CD8-positive, alpha-beta memory T cell (primary cell): ENCODE data around the gene KRTCAP2. TPM values are rescaled to one million over a fixed set of nuclear protein-coding genes. Genes with fewer than 3 reads are reported as not detected.

Source experiments
- CTCF ChIA-PET: fragments of 350-600 bp; sonication (Branson Sonifier 250); formaldehyde crosslinking; loops from one replicate; lab custom pipeline; 2021; ENCODE audit warnings: antibody characterized with exemption; lab: Charles Lee
- POLR2A ChIA-PET: fragments of 350-600 bp; sonication (Branson Sonifier 250); formaldehyde crosslinking; loops from one replicate; lab custom pipeline; 2021; ENCODE audit warnings: antibody characterized with exemption; lab: Charles Lee
- DNase-seq, 5 donors: peaks; one replicate each; pipeline versions ENCODE4 v3.0.0 to v3.0.0-alpha.2; 2020 to 2022; ENCODE audit warnings: mixed read lengths in 1 of 5
- H3K27ac ChIP-seq: one replicate; pipeline ENCODE4 v1.7.0; 2013; ENCODE audit warnings: low read depth, mild to moderate bottlenecking, low read length, moderate library complexity
- H3K27me3 ChIP-seq: 2 replicates; pipeline ENCODE4 v1.7.0; 2013; ENCODE audit warnings: low read length, mild to moderate bottlenecking; ENCODE audit not compliant: insufficient read depth, poor library complexity, severe bottlenecking
- H3K36me3 ChIP-seq: 2 replicates; pipeline ENCODE4 v1.7.0; 2013; ENCODE audit warnings: mild to moderate bottlenecking, low read length, moderate library complexity; ENCODE audit not compliant: insufficient read depth
- H3K4me1 ChIP-seq: 2 replicates; pipeline ENCODE4 v1.7.0; 2013; ENCODE audit warnings: mild to moderate bottlenecking, low read length, moderate library complexity; ENCODE audit not compliant: insufficient read depth
- H3K4me3 ChIP-seq: 2 replicates; pipeline ENCODE4 v1.7.0; 2013; ENCODE audit warnings: mild to moderate bottlenecking, low read length
- H3K9me3 ChIP-seq: 2 replicates; pipeline ENCODE4 v1.7.0; 2013; ENCODE audit warnings: mild to moderate bottlenecking, low read length
- H3K27ac Mint-ChIP-seq, 8 donors: one replicate each; pipeline ENCODE4 v1.8.0; 2020 to 2021; ENCODE audit warnings: mixed read lengths in 8 of 8, mild to moderate bottlenecking in 6 of 8, inconsistent platforms in 3 of 8, moderate library complexity in 3 of 8
- H3K27me3 Mint-ChIP-seq, 2 donors: one replicate each; pipeline ENCODE4 v1.8.0; 2020 to 2021; ENCODE audit warnings: mixed read lengths in 2 of 2, mild to moderate bottlenecking in 1 of 2, moderate library complexity in 1 of 2
- H3K36me3 Mint-ChIP-seq, 3 donors: one replicate each; pipeline ENCODE4 v1.8.0; 2020 to 2021; ENCODE audit warnings: mixed read lengths in 3 of 3, inconsistent platforms in 1 of 3, mild to moderate bottlenecking in 1 of 3
- H3K4me1 Mint-ChIP-seq, 3 donors: one replicate each; pipeline ENCODE4 v1.8.0; 2020 to 2021; ENCODE audit warnings: mixed read lengths in 3 of 3, inconsistent platforms in 1 of 3, mild to moderate bottlenecking in 1 of 3
- H3K4me3 Mint-ChIP-seq, 7 donors: one replicate each; pipeline ENCODE4 v1.8.0; 2020 to 2021; ENCODE audit warnings: mixed read lengths in 7 of 7, mild to moderate bottlenecking in 6 of 7, moderate library complexity in 4 of 7, inconsistent platforms in 2 of 7
- H3K9me3 Mint-ChIP-seq, 5 donors: one replicate each; pipeline ENCODE4 v1.8.0; 2020 to 2022; ENCODE audit warnings: mixed read lengths in 5 of 5, mild to moderate bottlenecking in 3 of 5, moderate library complexity in 2 of 5, inconsistent platforms in 1 of 5
- polyA plus RNA-seq: library from polyadenylated mRNA; unstranded; fragments of 300-500 nt; fragmentation: Illumina TruSeq; gene quantifications from one replicate; pipeline ENCODE4 v1.2.3, GENCODE V29; 2021
- total RNA-seq, 2 experiments: library from RNA; stranded (reverse); gene quantifications; one replicate each; pipeline ENCODE4 v1.2.3, GENCODE V29; 2021

Gene KRTCAP2
- total and polyA plus RNA-seq, 3 experiments from 2014 or later = 181 to 576 (median 207) TPM

DNA sequence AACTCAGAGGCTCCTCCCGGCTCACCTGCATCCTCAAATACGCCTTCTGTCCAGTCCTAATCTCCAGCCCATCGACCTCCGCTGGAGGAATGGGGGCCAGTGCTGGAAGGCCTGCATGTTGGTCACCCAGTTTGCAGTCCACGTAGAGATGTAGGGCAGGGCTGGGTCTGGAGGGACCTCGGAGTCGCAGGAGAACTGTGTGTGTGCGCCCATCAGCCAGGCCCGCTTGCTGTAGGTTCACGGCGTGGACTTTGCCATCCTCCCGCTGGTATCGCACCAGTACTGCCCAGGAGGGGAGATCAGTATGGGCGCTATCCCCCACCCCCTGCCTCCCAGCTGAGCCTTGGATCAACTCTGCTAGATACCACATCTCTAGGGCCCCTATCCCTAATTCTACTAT is 31.9 kb upstream of the KRTCAP2 start:
- peaks cover 18 to 27% (median 26%) of the 10 kb centered on the region in 3 donors for H3K4me1 Mint-ChIP-seq
- peaks cover 0 to 3% of the 10 kb centered on the region in 2 donors for H3K27me3 Mint-ChIP-seq
- Histone ChIP-seq H3K27ac (no peak overlapping the region), H3K4me3 (no peak overlapping the region), H3K36me3 (no peaks in the 10 kb centered on the region), H3K27me3 (no peaks in the 10 kb centered on the region), H3K4me1 (peaks cover 23% of the 10 kb centered on the region), H3K9me3 (no peaks in the 10 kb centered on the region)
- peak in 1 of 5 donors; percentile 24 for DNase-seq
- ChIA-PET POLR2A (no interaction called here), CTCF (interaction anchor here (1.1 to 5.3 kb wide), 3 partner anchors 20 to 45 kb away, joined by 3 to 67 read pairs (median 20); partner anchors contain the start of gene KRTCAP2)
- H3K4me3 Mint-ChIP-seq = peak overlapping the region in 1 of 7 donors; percentile 68
- H3K36me3 Mint-ChIP-seq = peaks cover 0 to 2% (median 0%) of the 10 kb centered on the region in 3 donors
- peak overlapping the region in 1 of 8 donors; percentile 48 for H3K27ac Mint-ChIP-seq
- H3K9me3 Mint-ChIP-seq = no peaks in the 10 kb centered on the region

DNA sequence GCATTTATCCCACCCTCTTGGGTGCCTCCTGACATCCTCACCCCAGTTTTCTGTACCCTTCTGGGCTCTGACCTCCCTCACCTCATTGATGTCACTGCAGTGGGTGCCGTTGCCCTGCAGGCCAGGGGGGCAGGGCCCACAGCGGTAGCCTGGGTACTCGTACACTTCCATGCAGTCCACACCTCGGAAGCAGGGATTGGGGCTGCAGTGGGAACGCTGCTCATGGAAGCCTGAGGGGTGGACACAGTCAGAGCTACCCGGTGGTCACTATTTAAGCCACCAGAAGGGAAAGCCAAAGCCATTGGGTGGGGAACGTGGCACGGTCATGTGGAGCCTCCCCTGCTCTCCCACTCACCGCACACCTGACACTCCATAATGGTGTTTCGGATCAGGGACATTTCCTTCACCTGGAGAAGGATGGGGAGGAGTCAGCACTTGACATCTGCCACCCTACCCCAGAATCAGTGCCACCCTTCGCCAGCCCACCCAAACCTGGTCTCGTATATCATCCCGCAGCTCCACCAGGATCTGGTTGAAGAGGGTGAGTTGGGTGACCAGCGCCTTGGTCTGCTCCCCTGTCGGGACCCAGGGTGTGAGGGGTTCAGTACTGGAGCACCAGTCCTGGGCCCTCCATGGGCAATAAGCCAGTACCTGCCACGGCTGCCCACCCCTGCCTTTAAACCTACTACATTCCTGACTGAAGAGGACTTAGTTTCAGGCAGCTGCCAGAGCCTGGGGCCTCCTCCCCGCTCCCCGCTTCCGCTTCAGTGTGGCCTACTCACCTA is 29.8 kb upstream of the KRTCAP2 start:
- ChIA-PET POLR2A (no interaction called here), CTCF (interaction anchor here (1.2 to 3.3 kb wide), 5 partner anchors 9 to 41 kb away, joined by 4 to 14 read pairs (median 6); partner anchors contain the start of genes KRTCAP2 and TRIM46)
- H3K36me3 ChIP-seq = no peaks in the 10 kb centered on the region
- H3K4me1 ChIP-seq = peaks cover 10% of the 10 kb centered on the region
- H3K27me3 ChIP-seq = no peaks in the 10 kb centered on the region
- no peaks in the 10 kb centered on the region for H3K9me3 ChIP-seq
- H3K27ac ChIP-seq = no peak overlapping the region
- DNase-seq = peak in 1 of 5 donors; percentile 40
- peak overlapping the region in 1 of 7 donors; percentile 24 for H3K4me3 Mint-ChIP-seq
- no peaks in the 10 kb centered on the region for H3K9me3 Mint-ChIP-seq
- H3K36me3 Mint-ChIP-seq = peaks cover 0 to 2% (median 0%) of the 10 kb centered on the region in 3 donors
- H3K27me3 Mint-ChIP-seq = peaks cover 0 to 3% of the 10 kb centered on the region in 2 donors
- peaks cover 10 to 12% (median 12%) of the 10 kb centered on the region in 3 donors for H3K4me1 Mint-ChIP-seq
- H3K4me3 ChIP-seq = no peak overlapping the region
- peak overlapping the region in 2 of 8 donors; percentile 52 to 79 for H3K27ac Mint-ChIP-seq

DNA sequence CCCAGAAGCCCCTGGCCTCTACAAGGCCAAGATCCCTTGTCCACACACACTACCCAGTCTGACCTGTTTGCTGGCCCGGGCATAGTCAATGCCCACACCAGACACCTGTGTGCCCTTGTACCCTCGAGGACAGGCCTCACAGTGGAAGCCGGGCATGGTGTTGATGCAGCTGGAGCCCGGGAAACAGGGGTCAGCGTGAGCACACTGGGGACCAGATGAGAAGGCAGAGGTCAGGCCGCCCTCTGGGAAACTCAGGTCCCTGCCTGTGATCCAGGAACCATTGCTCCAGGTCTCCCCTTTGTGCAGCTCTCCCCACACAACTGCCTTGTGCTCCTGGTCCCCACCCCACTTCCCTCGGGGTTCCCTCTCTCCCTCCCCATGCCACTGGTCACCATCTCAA is 29.1 kb upstream of the KRTCAP2 start:
- Mint-ChIP-seq H3K9me3 (no peaks in the 10 kb centered on the region), H3K27me3 (peaks cover 0 to 3% of the 10 kb centered on the region in 2 donors), H3K4me3 (peak overlapping the region in 1 of 7 donors; percentile 24), H3K27ac (peak overlapping the region in 2 of 8 donors; percentile 23 to 79), H3K4me1 (peaks cover 5 to 6% (median 6%) of the 10 kb centered on the region in 3 donors), H3K36me3 (peaks cover 0 to 3% (median 2%) of the 10 kb centered on the region in 3 donors)
- Histone ChIP-seq H3K9me3 (no peaks in the 10 kb centered on the region), H3K4me3 (no peak overlapping the region), H3K27me3 (no peaks in the 10 kb centered on the region), H3K4me1 (peaks cover 3% of the 10 kb centered on the region), H3K36me3 (no peaks in the 10 kb centered on the region), H3K27ac (no peak overlapping the region)
- DNase-seq = peak in 1 of 5 donors; percentile 43
- ChIA-PET CTCF (interaction anchor here (1.1 to 3.3 kb wide), 3 partner anchors 9 to 29 kb away, joined by 5 to 14 read pairs (median 6); partner anchors contain the start of genes KRTCAP2 and TRIM46), POLR2A (no interaction called here)

DNA sequence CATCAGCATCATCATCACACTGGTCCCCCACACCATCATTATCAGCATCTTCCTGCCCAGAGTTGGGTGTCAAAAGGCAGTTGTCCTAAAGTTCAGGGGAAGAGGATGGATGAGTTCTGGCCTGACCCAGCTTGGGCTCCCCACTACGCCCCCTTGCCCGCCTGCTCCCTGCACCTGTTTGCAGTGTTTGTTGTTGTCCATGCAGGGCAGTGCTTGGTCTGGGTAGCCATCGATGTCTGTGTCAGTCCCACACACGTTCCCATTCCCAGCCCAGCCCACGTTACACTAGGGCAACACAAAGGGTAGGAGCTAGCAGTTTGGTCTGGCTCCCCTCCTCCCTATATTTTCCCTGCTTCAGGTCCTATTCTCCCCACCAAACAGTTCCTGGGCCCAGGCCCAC is 27.8 kb upstream of the KRTCAP2 start:
- peak in 1 of 5 donors; percentile 35 for DNase-seq
- Histone ChIP-seq H3K27me3 (no peaks in the 10 kb centered on the region), H3K9me3 (no peaks in the 10 kb centered on the region), H3K4me1 (no peaks in the 10 kb centered on the region), H3K4me3 (no peak overlapping the region), H3K27ac (no peak overlapping the region), H3K36me3 (no peaks in the 10 kb centered on the region)
- H3K4me3 Mint-ChIP-seq = no peak overlapping the region
- peak overlapping the region in 1 of 8 donors; percentile 80 for H3K27ac Mint-ChIP-seq
- peaks cover 0 to 3% (median 2%) of the 10 kb centered on the region in 3 donors for H3K36me3 Mint-ChIP-seq
- no peaks in the 10 kb centered on the region for H3K4me1 Mint-ChIP-seq
- no peaks in the 10 kb centered on the region for H3K9me3 Mint-ChIP-seq
- ChIA-PET POLR2A (no interaction called here), CTCF (interaction anchor here (1.0 to 2.3 kb wide), 2 partner anchors 26 to 50 kb away, joined by 3 to 8 read pairs; no protein-coding TSS in a partner anchor)
- H3K27me3 Mint-ChIP-seq = no peaks in the 10 kb centered on the region

DNA sequence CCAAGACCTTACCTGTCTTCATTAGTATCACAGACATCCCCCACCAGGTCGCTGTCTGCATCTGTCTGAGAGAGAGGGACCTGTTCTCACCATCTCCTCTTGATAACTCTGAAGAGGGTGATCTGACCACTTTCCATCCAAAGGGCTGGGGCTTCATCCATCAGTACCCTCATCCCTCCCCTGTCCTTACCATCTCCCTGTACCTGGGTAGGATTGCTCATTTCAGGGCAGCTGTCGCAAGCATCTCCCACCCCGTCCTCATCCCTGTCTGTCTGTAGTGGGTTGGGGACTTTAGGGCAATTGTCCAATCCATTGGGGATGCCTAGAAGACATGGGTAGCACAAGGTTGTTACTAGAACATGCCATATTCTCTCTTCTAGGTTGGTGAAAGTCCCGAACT is 26.7 kb upstream of the KRTCAP2 start:
- H3K4me3 Mint-ChIP-seq = peak overlapping the region in 1 of 7 donors; percentile 13
- peak in 1 of 5 donors; percentile 24 for DNase-seq
- no peaks in the 10 kb centered on the region for H3K9me3 ChIP-seq
- peaks cover under 1 to 9% (median 4%) of the 10 kb centered on the region in 3 donors for H3K4me1 Mint-ChIP-seq
- no peaks in the 10 kb centered on the region for H3K27me3 ChIP-seq
- no peaks in the 10 kb centered on the region for H3K27me3 Mint-ChIP-seq
- peaks cover 0 to 3% (median 2%) of the 10 kb centered on the region in 3 donors for H3K36me3 Mint-ChIP-seq
- CTCF ChIA-PET = interaction anchor here (2.2 to 2.3 kb wide), 2 partner anchors 24 to 50 kb away, joined by 6 to 8 read pairs; no protein-coding TSS in a partner anchor
- POLR2A ChIA-PET = interaction anchor here (0.7 kb wide), 1 partner anchor 25 kb away, joined by 5 read pairs; no protein-coding TSS in a partner anchor
- H3K4me3 ChIP-seq = no peak overlapping the region
- no peaks in the 10 kb centered on the region for H3K36me3 ChIP-seq
- peak overlapping the region in 1 of 8 donors; percentile 1 for H3K27ac Mint-ChIP-seq
- H3K4me1 ChIP-seq = no peaks in the 10 kb centered on the region
- no peak overlapping the region for H3K27ac ChIP-seq
- no peaks in the 10 kb centered on the region for H3K9me3 Mint-ChIP-seq

DNA sequence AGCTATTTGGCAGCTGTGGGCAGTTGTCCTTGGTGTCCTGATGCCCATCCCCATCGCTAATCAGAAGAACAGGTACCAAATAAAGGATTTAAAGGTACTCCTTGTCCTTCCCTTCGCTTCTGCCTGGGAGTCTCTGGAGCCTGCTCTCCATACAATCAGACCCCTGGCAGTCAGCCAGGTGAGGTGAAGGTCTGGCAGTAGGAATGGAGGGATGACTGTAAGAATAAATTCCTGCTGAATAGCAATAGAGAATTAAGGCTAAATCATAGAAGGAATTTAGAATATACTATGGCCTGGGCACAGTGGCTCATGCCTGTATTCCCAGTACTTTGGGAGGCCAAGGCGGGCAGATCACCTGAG is 25.4 kb upstream of the KRTCAP2 start:
- H3K4me3 ChIP-seq = no peak overlapping the region
- DNase-seq = peak in 1 of 5 donors; percentile 9
- no peaks in the 10 kb centered on the region for H3K9me3 ChIP-seq
- no peak overlapping the region for H3K27ac ChIP-seq
- ChIA-PET POLR2A (interaction anchor here (0.7 kb wide), 1 partner anchor 557 kb away, joined by 4 read pairs; no protein-coding TSS in a partner anchor), CTCF (interaction anchor here (2.2 to 2.3 kb wide), 2 partner anchors 23 to 51 kb away, joined by 6 to 8 read pairs; no protein-coding TSS in a partner anchor)
- peaks cover 0 to 3% (median 1%) of the 10 kb centered on the region in 3 donors for H3K36me3 Mint-ChIP-seq
- peak overlapping the region in 1 of 8 donors; percentile 58 for H3K27ac Mint-ChIP-seq
- H3K27me3 Mint-ChIP-seq = no peaks in the 10 kb centered on the region
- peaks cover 13 to 22% (median 15%) of the 10 kb centered on the region in 3 donors for H3K4me1 Mint-ChIP-seq
- H3K4me1 ChIP-seq = peaks cover 10% of the 10 kb centered on the region
- H3K4me3 Mint-ChIP-seq = peak overlapping the region in 1 of 7 donors; percentile 37
- no peaks in the 10 kb centered on the region for H3K36me3 ChIP-seq
- H3K27me3 ChIP-seq = no peaks in the 10 kb centered on the region
- no peaks in the 10 kb centered on the region for H3K9me3 Mint-ChIP-seq

DNA sequence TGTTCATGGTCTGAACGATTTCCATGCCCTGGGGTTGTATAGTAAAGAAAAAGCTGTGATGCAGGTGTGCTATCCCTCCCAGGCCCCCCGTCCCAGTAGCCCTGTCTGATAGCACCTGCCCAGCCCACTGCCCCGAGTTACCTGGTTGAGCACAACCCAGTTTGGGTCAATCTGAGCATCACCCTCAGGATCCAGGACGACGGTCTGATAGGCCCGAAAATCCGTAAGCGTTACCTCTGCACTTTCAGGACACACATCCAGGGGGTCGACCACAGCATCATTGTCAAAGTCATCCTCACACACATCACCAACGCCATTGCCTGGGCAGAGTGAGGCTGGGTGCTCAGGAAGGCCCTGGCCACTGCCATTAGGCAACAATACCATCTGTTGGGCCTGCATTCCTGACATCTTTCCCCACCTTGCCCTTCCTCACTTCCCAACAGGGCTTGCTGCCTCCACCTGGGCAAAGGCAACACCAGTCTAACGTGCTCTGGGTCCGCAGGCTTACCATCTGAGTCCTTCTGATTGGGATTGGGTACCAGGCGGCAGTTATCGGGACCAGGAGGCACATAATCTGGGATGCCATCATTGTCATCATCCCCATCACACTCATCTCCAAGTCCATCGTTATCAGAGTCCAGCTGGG is 24.9 kb upstream of the KRTCAP2 start:
- no peaks in the 10 kb centered on the region for H3K27me3 ChIP-seq
- H3K4me3 ChIP-seq = no peak overlapping the region
- POLR2A ChIA-PET = no interaction called here
- Mint-ChIP-seq H3K4me1 (peaks cover 17 to 27% (median 20%) of the 10 kb centered on the region in 3 donors), H3K27ac (peak overlapping the region in 4 of 8 donors; percentile 9 to 58 (median 50)), H3K27me3 (no peaks in the 10 kb centered on the region), H3K36me3 (peaks cover 0 to 3% (median 1%) of the 10 kb centered on the region in 3 donors), H3K4me3 (peak overlapping the region in 1 of 7 donors; percentile 37), H3K9me3 (no peaks in the 10 kb centered on the region)
- peak in 1 of 5 donors; percentile 36 for DNase-seq
- peaks cover 15% of the 10 kb centered on the region for H3K4me1 ChIP-seq
- H3K36me3 ChIP-seq = no peaks in the 10 kb centered on the region
- H3K9me3 ChIP-seq = no peaks in the 10 kb centered on the region
- no peak overlapping the region for H3K27ac ChIP-seq
- CTCF ChIA-PET = interaction anchor here (1.3 to 2.2 kb wide), 2 partner anchors 10 to 52 kb away, joined by 5 to 6 read pairs; partner anchors contain the start of genes MTX1 and THBS3
